DOHH2 (cell line): Measurements from ENCODE around the gene TERT.

Source experiments
- H3F3A ChIP-seq: fragments of 200-600 bp; sonication (generic), shearing (Covaris generic); 2 replicates; pipeline ENCODE4 v1.6.0; 2016; ENCODE audit warnings: antibody characterized with exemption, mild to moderate bottlenecking; ENCODE audit not compliant: control insufficient read depth, insufficient read depth
- H3K27ac ChIP-seq: fragments of 200-600 bp; sonication (generic); 2 replicates; pipeline ENCODE4 v1.5.1; 2014; ENCODE audit warnings: low read depth, mild to moderate bottlenecking, low read length, moderate library complexity
- H3K27me3 ChIP-seq: fragments of 200-600 bp; sonication (generic); 2 replicates; pipeline ENCODE4 v1.6.1; 2014; ENCODE audit warnings: mild to moderate bottlenecking, low read length, mixed read lengths; ENCODE audit not compliant: control insufficient read depth
- H3K36me3 ChIP-seq: fragments of 200-600 bp; sonication (generic); 2 replicates; pipeline ENCODE4 v1.6.1; 2014; ENCODE audit warnings: mild to moderate bottlenecking, low read length, moderate library complexity, mixed read lengths; ENCODE audit not compliant: control insufficient read depth
- H3K4me1 ChIP-seq: fragments of 200-600 bp; sonication (generic); 2 replicates; pipeline ENCODE4 v1.6.1; 2014; ENCODE audit warnings: mild to moderate bottlenecking, low read length, mixed read lengths; ENCODE audit not compliant: control insufficient read depth
- H3K4me2 ChIP-seq: fragments of 200-600 bp; sonication (generic); 2 replicates; pipeline ENCODE4 v1.6.0; 2014; ENCODE audit warnings: mild to moderate bottlenecking, low read length, moderate library complexity
- H3K4me3 ChIP-seq: fragments of 200-600 bp; sonication (generic); 2 replicates; pipeline ENCODE4 v1.5.1; 2014; ENCODE audit warnings: mild to moderate bottlenecking, low read length, mixed read lengths
- H3K79me2 ChIP-seq: fragments of 200-600 bp; sonication (generic); 2 replicates; pipeline ENCODE4 v1.6.1; 2014; ENCODE audit warnings: mild to moderate bottlenecking, low read length, mixed read lengths; ENCODE audit not compliant: control insufficient read depth
- H3K9me2 ChIP-seq: fragments of 200-600 bp; sonication (generic); replicated peaks from 2 replicates; pipeline ENCODE4 v1.6.1; 2014; ENCODE audit warnings: mild to moderate bottlenecking, low read length, mixed read lengths; ENCODE audit not compliant: control insufficient read depth
- H3K9me3 ChIP-seq: fragments of 200-600 bp; sonication (generic); 2 replicates; pipeline ENCODE4 v1.6.1; 2014; ENCODE audit warnings: antibody characterized with exemption, low read length, mixed read lengths; ENCODE audit not compliant: control insufficient read depth, insufficient read depth
- H4K20me1 ChIP-seq: fragments of 200-600 bp; sonication (generic); 2 replicates; pipeline ENCODE4 v1.6.0; 2014; ENCODE audit warnings: low read depth, mild to moderate bottlenecking, antibody characterized with exemption, low read length, moderate library complexity; ENCODE audit not compliant: control insufficient read depth, insufficient read depth
- EZH2phosphoT487 ChIP-seq: fragments of 200-600 bp; sonication (generic); IDR thresholded peaks from 2 replicates; pipeline ENCODE4 v1.6.1; 2017; ENCODE audit warnings: borderline replicate concordance, mild to moderate bottlenecking, antibody characterized with exemption, low read length, moderate library complexity, mixed read lengths
- TF ChIP-seq, protein P1 (sequence below): fragments of 200-600 bp; sonication (generic); IDR thresholded peaks from one replicate; pipeline ENCODE4 v1.5.1; 2014; ENCODE audit warnings: antibody characterized with exemption, mild to moderate bottlenecking, low read depth, low read length; ENCODE audit not compliant: poor library complexity, severe bottlenecking

Gene TERT

GRCh38 chr5:1214936-1215220, 80.0 kb downstream of the TERT start:
- peak overlapping the region; percentile 20 for H3K4me2 ChIP-seq
- no peak for TF ChIP-seq EZH2phosphoT487
- TF ChIP-seq, protein P1, sequence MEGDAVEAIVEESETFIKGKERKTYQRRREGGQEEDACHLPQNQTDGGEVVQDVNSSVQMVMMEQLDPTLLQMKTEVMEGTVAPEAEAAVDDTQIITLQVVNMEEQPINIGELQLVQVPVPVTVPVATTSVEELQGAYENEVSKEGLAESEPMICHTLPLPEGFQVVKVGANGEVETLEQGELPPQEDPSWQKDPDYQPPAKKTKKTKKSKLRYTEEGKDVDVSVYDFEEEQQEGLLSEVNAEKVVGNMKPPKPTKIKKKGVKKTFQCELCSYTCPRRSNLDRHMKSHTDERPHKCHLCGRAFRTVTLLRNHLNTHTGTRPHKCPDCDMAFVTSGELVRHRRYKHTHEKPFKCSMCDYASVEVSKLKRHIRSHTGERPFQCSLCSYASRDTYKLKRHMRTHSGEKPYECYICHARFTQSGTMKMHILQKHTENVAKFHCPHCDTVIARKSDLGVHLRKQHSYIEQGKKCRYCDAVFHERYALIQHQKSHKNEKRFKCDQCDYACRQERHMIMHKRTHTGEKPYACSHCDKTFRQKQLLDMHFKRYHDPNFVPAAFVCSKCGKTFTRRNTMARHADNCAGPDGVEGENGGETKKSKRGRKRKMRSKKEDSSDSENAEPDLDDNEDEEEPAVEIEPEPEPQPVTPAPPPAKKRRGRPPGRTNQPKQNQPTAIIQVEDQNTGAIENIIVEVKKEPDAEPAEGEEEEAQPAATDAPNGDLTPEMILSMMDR = no peak
- H3F3A ChIP-seq = no peaks in the 10 kb centered on the region
- H3K9me3 ChIP-seq = peaks cover 10% of the 10 kb centered on the region; the same call in 1 of the 2 replicates
- H3K4me3 ChIP-seq = no peak overlapping the region
- H3K27me3 ChIP-seq = no peaks in the 10 kb centered on the region
- H3K36me3 ChIP-seq = no peaks in the 10 kb centered on the region
- H4K20me1 ChIP-seq = no peaks in the 10 kb centered on the region
- no peak overlapping the region for H3K27ac ChIP-seq
- H3K9me2 ChIP-seq = no peaks in the 10 kb centered on the region
- no peaks in the 10 kb centered on the region for H3K79me2 ChIP-seq
- H3K4me1 ChIP-seq = peaks cover 9% of the 10 kb centered on the region

DNA sequence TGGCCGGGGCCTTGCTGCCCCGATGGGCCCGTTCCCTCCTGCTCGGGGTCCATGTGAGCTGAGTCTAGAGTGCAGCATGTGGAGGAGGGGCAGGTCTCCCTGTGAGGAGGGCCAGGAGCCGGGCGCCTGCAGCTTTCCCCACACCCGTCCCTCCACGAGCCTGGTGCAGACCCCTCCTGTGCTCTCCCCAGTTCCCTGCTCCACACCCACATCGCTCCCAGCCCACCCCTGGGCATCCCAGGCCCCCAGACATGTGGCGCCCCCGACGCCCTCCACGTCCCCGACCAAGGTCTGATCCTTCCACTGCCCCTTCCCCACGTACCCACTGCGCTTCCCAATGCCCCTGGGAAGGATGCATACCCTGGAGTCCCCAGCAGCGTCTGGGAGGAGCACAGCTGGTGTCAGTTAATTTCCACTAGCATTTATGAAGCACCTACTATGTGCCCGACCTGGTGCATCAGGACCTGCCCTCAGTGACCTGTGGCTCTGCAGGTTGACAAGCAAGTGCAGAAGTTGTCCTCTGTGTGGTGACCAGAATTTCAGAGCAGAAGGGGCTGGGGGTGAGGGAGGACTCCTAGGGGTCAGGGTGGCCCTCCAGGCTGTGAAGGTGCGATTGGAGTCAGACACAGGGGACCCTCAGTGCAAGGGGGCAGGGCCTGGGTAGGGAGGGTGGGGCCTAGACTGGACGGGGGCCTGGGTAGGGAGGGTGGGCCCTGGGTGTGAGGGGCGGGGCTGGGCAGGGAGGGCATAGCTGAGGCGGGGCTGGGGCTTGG, 80.5 kb downstream of the TERT start:
- peaks cover 9% of the 10 kb centered on the region for H3K4me1 ChIP-seq
- H3K9me3 ChIP-seq = peaks cover 10% of the 10 kb centered on the region; the same call in 1 of the 2 replicates
- no peaks in the 10 kb centered on the region for H4K20me1 ChIP-seq
- H3K4me3 ChIP-seq = no peak overlapping the region
- no peak overlapping the region for H3K4me2 ChIP-seq
- H3K27ac ChIP-seq = no peak overlapping the region
- TF ChIP-seq EZH2phosphoT487 = no peak
- TF ChIP-seq, protein P1 = no peak
- H3K36me3 ChIP-seq = no peaks in the 10 kb centered on the region
- no peaks in the 10 kb centered on the region for H3K79me2 ChIP-seq
- H3K9me2 ChIP-seq = no peaks in the 10 kb centered on the region
- H3F3A ChIP-seq = no peaks in the 10 kb centered on the region
- no peaks in the 10 kb centered on the region for H3K27me3 ChIP-seq

GRCh38 chr5:1213508-1214162, 81.2 kb downstream of the TERT start:
- Histone ChIP-seq H3K9me3 (peaks cover 10% of the 10 kb centered on the region; the same call in 1 of the 2 replicates), H4K20me1 (no peaks in the 10 kb centered on the region), H3K36me3 (no peaks in the 10 kb centered on the region), H3K27ac (no peak overlapping the region), H3K4me3 (no peak overlapping the region), H3F3A (no peaks in the 10 kb centered on the region), H3K9me2 (no peaks in the 10 kb centered on the region), H3K27me3 (no peaks in the 10 kb centered on the region), H3K4me1 (peaks cover 9% of the 10 kb centered on the region), H3K79me2 (no peaks in the 10 kb centered on the region), H3K4me2 (no peak overlapping the region)
- TF ChIP-seq, protein P1 = no peak
- TF ChIP-seq EZH2phosphoT487 = no peak
